Dermis lymphatic vessel endothelial cell (primary cell): Measurements from ENCODE around the gene CORIN. TPM values are rescaled to one million over a fixed set of nuclear protein-coding genes. Genes with fewer than 3 reads are reported as not detected.

ENCODE experiments used
- total RNA-seq: library from RNA; depleted of rRNA; stranded (reverse); fragments of >200 nt; gene quantifications from 2 replicates; pipeline ENCODE4 v1.2.1, GENCODE V29; 2014

The CORIN gene
- total RNA-seq = under 0.01 TPM in 2 replicates

GRCh38 chr4:47837908-47838294 is at the start of gene CORIN:
Gene CORIN, minus strand, starts transcription at chr4:47838067. Its CDS starts 118 bp downstream, at chr4:47837949.

Other genes starting within 250 kb of the CORIN start
- gene NFXL1, start 76.5 kb upstream of the CORIN start, total RNA-seq = 5.1 and 5.9 TPM in 2 replicates
- 0.17 TPM in 1 of 2 replicates, not detected in the other for gene CNGA1, start 178.6 kb upstream of the CORIN start, total RNA-seq
- gene NIPAL1, start 178.7 kb upstream of the CORIN start, total RNA-seq = 0.26 and 0.54 TPM in 2 replicates